Left lung (tissue), 10 donors: ENCODE results near the gene SSNA1. TPM values are rescaled to one million over a fixed set of nuclear protein-coding genes. Genes with fewer than 3 reads are reported as not detected.

Experiments used
- ATAC-seq: fragments of 200-7000 bp; cut with Tn5 transposase; one replicate; pipeline ENCODE4 v1.9.1; 2020; ENCODE audit warnings: moderate library complexity
- DNase-seq, 4 donors: peaks; one replicate each; pipeline ENCODE4 v3.0.0-alpha.2; 2013 to 2020
- H3K27ac ChIP-seq, 2 donors: fragments of 200-600 bp; sonication (generic) in 1 of 2; one replicate each; pipeline versions ENCODE4 v1.5.0 to v1.8.0; 2020 to 2021
- H3K27me3 ChIP-seq, 2 donors: fragments of 200-600 bp; sonication (generic) in 1 of 2; one replicate each; pipeline versions ENCODE4 v1.5.0 to v1.8.0; 2020 to 2021
- H3K36me3 ChIP-seq, 2 donors: fragments of 200-600 bp; sonication (generic) in 1 of 2; one replicate each; pipeline versions ENCODE4 v1.5.0 to v1.8.0; 2020 to 2021
- H3K4me1 ChIP-seq, 2 donors: fragments of 200-600 bp; one replicate each; pipeline ENCODE4 v1.8.0; 2021
- H3K4me3 ChIP-seq, 2 donors: fragments of 200-600 bp; sonication (generic) in 1 of 2; one replicate each; pipeline versions ENCODE4 v1.5.0 to v1.8.0; 2020 to 2021; ENCODE audit warnings: mild to moderate bottlenecking in 1 of 2
- H3K9me3 ChIP-seq, 2 donors: fragments of 200-600 bp; sonication (generic) in 1 of 2; one replicate each; pipeline versions ENCODE4 v1.5.0 to v1.8.0; 2020 to 2021
- intact Hi-C, 2 donors: fragments of 100-400 bp; cut with DNase I; formaldehyde crosslinking; loops; one replicate each; pipeline versions ENCODE4 v1.11.2 to v1.14.2; 2022
- polyA plus RNA-seq, 6 donors: library from polyadenylated mRNA; unstranded; fragments of 120-200 nt; gene quantifications; one replicate each; pipeline ENCODE4 v1.2.1, GENCODE V29; 2013; ENCODE audit not compliant: insufficient read length in 6 of 6
- total RNA-seq, 2 donors: library from RNA; stranded (reverse); fragmentation: NEBNext Ultra II Directional; extraction: Animal tissue kit (Norgen Biotek cat#: 25700); gene quantifications; one replicate each; pipeline ENCODE4 v1.2.1, GENCODE V29; 2021
- TF ChIP-seq, protein P1 (sequence below), 2 donors: fragments of 200-600 bp; sonication (generic) in 1 of 2; IDR thresholded peaks; one replicate each; pipeline versions ENCODE4 v1.5.0 to v1.8.0; 2021; ENCODE audit warnings: antibody characterized with exemption in 2 of 2
- donor health status: DM: no; HTN: yes; CAD: no.
- donor health status: DM: no; HTN: no; CAD: no.

The SSNA1 gene
- total and polyA plus RNA-seq, 8 donors, result 38.7 to 68.0 (median 53.3) TPM

DNA sequence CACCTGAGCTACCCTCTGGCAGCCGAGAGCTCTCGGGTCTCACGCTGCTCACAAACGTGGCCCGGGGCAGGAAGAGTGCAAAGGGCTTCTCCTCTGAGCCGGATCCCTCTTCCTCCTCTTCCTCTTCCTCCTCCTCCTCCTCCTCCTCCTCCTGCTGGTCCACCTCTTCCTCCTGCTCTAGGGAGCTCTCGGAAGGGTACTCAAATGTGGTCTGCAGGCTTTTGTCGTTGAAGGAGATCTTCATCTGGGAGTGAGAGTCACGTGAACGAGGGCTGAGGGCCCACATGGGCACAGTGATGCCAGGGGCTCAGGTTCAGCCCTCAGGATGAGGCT is 3.9 kb downstream of the SSNA1 start:
- no peak overlapping the region for H3K4me3 ChIP-seq

DNA sequence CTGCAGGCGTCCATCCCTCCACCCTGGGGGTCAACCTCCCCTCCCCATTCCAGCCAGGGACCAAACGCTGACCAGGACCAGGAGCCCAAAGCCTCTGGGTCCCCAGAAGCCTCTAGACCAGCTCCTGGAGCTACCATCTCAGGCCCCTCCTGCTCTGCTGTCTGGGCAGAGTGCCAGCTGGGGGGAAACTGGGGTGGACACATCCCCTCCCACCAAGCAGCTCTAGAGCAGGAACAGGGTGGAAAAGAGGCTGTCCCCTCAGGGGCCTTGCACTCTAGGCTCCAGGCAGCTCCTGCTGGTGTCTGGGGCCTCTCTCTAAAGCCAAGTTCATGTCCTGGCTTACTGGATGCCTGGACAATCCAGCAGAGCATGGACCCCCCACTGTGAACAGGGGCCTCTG is 4.4 kb downstream of the SSNA1 start:
- no peaks in the 10 kb centered on the region for H3K27me3 ChIP-seq
- no peak overlapping the region for H3K4me3 ChIP-seq
- H3K9me3 ChIP-seq, result no peaks in the 10 kb centered on the region
- H3K4me1 ChIP-seq, result peaks cover 14 to 41% of the 10 kb centered on the region in 2 donors
- intact Hi-C loops, result no loop called here
- TF ChIP-seq, protein P1, sequence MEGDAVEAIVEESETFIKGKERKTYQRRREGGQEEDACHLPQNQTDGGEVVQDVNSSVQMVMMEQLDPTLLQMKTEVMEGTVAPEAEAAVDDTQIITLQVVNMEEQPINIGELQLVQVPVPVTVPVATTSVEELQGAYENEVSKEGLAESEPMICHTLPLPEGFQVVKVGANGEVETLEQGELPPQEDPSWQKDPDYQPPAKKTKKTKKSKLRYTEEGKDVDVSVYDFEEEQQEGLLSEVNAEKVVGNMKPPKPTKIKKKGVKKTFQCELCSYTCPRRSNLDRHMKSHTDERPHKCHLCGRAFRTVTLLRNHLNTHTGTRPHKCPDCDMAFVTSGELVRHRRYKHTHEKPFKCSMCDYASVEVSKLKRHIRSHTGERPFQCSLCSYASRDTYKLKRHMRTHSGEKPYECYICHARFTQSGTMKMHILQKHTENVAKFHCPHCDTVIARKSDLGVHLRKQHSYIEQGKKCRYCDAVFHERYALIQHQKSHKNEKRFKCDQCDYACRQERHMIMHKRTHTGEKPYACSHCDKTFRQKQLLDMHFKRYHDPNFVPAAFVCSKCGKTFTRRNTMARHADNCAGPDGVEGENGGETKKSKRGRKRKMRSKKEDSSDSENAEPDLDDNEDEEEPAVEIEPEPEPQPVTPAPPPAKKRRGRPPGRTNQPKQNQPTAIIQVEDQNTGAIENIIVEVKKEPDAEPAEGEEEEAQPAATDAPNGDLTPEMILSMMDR (IDR thresholded peaks at IDR 0.05), result no peak
- no peak for DNase-seq
- H3K27ac ChIP-seq, result no peak overlapping the region
- H3K36me3 ChIP-seq, result peaks cover 0 to 27% of the 10 kb centered on the region in 2 donors
- no peak for ATAC-seq

More for the DNA sequence above, 3.9 kb downstream of the SSNA1 start:
- Histone ChIP-seq H3K9me3 (no peaks in the 10 kb centered on the region), H3K36me3 (peaks cover 0 to 28% of the 10 kb centered on the region in 2 donors), H3K27me3 (no peaks in the 10 kb centered on the region), H3K27ac (no peak overlapping the region), H3K4me1 (peaks cover 18 to 41% of the 10 kb centered on the region in 2 donors)
- TF ChIP-seq, protein P1 (IDR thresholded peaks at IDR 0.05), result no peak
- intact Hi-C loops, result no loop called here
- no peak for ATAC-seq
- DNase-seq, result no peak

DNA sequence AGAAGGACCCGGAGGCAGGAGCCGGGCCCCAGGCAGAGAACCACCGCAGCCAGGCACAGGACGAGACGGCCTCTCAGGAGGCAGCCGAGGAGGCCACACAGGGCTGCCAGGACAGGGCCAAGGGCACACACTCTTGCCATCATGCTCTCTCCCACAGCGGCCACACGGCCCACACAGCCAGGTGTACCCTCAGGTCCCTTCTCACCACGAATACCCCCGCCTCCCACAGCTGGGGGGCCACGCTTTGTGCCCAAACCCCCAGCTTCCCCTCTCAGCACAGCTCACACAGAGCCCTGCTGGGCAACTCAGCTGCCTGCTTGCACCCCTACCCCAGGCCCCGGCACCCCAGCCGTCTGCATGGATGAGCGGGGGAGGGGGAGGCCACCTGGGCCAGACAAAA is 5.3 kb downstream of the SSNA1 start:
- no peaks in the 10 kb centered on the region for H3K27me3 ChIP-seq
- no peaks in the 10 kb centered on the region for H3K9me3 ChIP-seq
- peaks cover 17 to 48% of the 10 kb centered on the region in 2 donors for H3K4me1 ChIP-seq
- no peak overlapping the region for H3K4me3 ChIP-seq
- no peak overlapping the region for H3K27ac ChIP-seq
- peaks cover 0 to 27% of the 10 kb centered on the region in 2 donors for H3K36me3 ChIP-seq
- ATAC-seq (no peak), DNase-seq (no peak)
- TF ChIP-seq, protein P1 (IDR thresholded peaks at IDR 0.05), result no peak
- intact Hi-C loops, result no loop called here

DNA sequence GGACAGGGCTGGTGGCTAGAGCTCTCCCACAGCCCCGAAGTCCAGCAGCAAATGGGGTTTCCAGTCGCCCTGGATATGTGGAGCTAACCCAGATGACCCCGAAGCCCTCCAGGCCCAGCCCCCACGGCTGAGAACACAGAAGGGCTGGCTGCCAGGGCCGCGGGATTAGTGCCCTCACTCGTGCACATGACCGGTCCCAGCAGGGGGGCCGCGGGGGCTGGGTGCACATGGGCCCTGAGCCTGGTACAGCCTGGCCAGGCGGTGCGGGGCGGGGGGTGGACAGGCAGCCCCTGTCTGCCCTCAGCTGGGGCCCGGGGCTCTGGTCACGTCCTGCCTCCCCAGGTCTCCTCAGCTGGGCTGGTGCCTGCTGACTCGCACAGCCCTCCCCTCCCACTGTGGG is 5.9 kb downstream of the SSNA1 start:
- TF ChIP-seq, protein P1 (IDR thresholded peaks at IDR 0.05), result no peak
- H3K27me3 ChIP-seq, result peaks cover 0 to under 1% of the 10 kb centered on the region in 2 donors
- no peak overlapping the region for H3K4me3 ChIP-seq
- peaks cover 19 to 50% of the 10 kb centered on the region in 2 donors for H3K4me1 ChIP-seq
- peaks cover 0 to 27% of the 10 kb centered on the region in 2 donors for H3K36me3 ChIP-seq
- no peak overlapping the region for H3K27ac ChIP-seq
- DNase-seq, result no peak
- no peaks in the 10 kb centered on the region for H3K9me3 ChIP-seq
- intact Hi-C loops, result no loop called here
- ATAC-seq, result no peak

DNA sequence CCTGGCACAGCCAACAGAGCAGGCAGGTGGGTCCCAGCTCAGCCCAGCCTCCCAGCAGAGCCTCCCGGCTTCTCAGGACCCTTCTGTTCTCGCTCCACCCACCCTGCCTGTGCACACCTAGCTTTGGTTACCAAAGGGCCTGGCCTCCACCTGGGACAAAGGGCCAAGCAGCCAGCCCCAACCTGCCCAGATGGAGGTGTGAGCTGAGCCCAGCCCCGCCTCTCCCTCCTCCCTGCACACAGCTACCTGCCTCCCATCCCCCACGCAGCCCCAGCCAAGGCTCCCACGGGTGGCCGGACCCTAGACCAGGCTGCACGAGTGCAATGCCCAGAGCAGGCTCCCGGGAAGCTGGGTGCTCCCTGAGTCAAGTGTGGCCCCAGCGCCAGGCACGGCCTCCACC is 6.4 kb downstream of the SSNA1 start:
- no peak for ATAC-seq
- Histone ChIP-seq H3K36me3 (peaks cover 0 to 25% of the 10 kb centered on the region in 2 donors), H3K27ac (no peak overlapping the region), H3K4me3 (no peak overlapping the region), H3K9me3 (no peaks in the 10 kb centered on the region), H3K4me1 (peaks cover 17 to 50% of the 10 kb centered on the region in 2 donors), H3K27me3 (peaks cover 0 to 5% of the 10 kb centered on the region in 2 donors)
- DNase-seq, result no peak
- intact Hi-C loops, result no loop called here
- TF ChIP-seq, protein P1 (IDR thresholded peaks at IDR 0.05), result no peak
